PFSK-1 (cell line): ENCODE results near the gene KCNIP1.

Source experiments
- FOXP2 ChIP-seq: optimal IDR thresholded peaks from 2 replicates; pipeline ENCODE3; 2011; ENCODE audit warnings: borderline replicate concordance, control low read depth, inconsistent platforms; ENCODE audit not compliant: insufficient read depth; ENCODE audit errors: extremely low read length, extremely low read depth
- POLR2AphosphoS5 ChIP-seq: IDR thresholded peaks from 2 replicates; pipeline ENCODE4 v1.6.1; 2012; ENCODE audit warnings: low read depth, mild to moderate bottlenecking, control low read depth, low read length, moderate library complexity
- SIN3A ChIP-seq: IDR thresholded peaks from 2 replicates; pipeline ENCODE4 v1.6.1; 2012; ENCODE audit warnings: mild to moderate bottlenecking, low read length, moderate library complexity, borderline replicate concordance; ENCODE audit not compliant: insufficient read depth
- TAF1 ChIP-seq: IDR thresholded peaks from 2 replicates; pipeline ENCODE4 v1.6.1; 2012; ENCODE audit warnings: low read length, control low read depth, borderline replicate concordance; ENCODE audit not compliant: insufficient read depth
- TF ChIP-seq, protein P1 (sequence below), 2 experiments: IDR thresholded peaks; 2 replicates each; pipeline versions ENCODE4 v1.6.1 to v1.8.0; 2011 to 2012; ENCODE audit warnings: low read depth in 2 of 2, low read length in 2 of 2, control low read depth in 1 of 2, inconsistent platforms in 1 of 2, mild to moderate bottlenecking in 1 of 2, moderate library complexity in 1 of 2; ENCODE audit not compliant: insufficient read depth in 1 of 2

Gene KCNIP1

DNA sequence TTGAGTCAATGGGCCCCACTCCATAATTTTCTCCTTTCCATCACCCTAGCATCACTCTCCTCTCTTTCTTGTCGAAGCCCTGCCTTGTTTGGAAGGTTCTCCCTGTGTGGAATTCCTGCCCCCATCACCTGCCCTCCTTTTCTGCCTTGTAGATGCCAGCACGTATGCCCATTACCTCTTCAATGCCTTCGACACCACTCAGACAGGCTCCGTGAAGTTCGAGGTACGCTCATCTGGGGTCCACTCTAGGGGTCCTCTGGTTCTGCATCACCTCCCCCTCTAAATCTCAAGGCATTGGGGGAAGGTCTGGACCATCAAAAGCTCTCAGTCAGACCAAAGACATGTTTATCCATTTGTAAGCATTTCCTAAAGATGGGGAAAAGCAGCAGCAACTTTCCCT is 217.9 kb downstream of the KCNIP1 start:
- TF ChIP-seq TAF1 (no peak), FOXP2 (no peak), SIN3A (no peak), POLR2AphosphoS5 (no peak)
- TF ChIP-seq, protein P1, sequence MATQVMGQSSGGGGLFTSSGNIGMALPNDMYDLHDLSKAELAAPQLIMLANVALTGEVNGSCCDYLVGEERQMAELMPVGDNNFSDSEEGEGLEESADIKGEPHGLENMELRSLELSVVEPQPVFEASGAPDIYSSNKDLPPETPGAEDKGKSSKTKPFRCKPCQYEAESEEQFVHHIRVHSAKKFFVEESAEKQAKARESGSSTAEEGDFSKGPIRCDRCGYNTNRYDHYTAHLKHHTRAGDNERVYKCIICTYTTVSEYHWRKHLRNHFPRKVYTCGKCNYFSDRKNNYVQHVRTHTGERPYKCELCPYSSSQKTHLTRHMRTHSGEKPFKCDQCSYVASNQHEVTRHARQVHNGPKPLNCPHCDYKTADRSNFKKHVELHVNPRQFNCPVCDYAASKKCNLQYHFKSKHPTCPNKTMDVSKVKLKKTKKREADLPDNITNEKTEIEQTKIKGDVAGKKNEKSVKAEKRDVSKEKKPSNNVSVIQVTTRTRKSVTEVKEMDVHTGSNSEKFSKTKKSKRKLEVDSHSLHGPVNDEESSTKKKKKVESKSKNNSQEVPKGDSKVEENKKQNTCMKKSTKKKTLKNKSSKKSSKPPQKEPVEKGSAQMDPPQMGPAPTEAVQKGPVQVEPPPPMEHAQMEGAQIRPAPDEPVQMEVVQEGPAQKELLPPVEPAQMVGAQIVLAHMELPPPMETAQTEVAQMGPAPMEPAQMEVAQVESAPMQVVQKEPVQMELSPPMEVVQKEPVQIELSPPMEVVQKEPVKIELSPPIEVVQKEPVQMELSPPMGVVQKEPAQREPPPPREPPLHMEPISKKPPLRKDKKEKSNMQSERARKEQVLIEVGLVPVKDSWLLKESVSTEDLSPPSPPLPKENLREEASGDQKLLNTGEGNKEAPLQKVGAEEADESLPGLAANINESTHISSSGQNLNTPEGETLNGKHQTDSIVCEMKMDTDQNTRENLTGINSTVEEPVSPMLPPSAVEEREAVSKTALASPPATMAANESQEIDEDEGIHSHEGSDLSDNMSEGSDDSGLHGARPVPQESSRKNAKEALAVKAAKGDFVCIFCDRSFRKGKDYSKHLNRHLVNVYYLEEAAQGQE (IDR thresholded peaks at IDR 0.05; ENCODE audit: insufficient read depth in 1 of 2, low read depth in 2 of 2, low read length in 2 of 2), result no peak

DNA sequence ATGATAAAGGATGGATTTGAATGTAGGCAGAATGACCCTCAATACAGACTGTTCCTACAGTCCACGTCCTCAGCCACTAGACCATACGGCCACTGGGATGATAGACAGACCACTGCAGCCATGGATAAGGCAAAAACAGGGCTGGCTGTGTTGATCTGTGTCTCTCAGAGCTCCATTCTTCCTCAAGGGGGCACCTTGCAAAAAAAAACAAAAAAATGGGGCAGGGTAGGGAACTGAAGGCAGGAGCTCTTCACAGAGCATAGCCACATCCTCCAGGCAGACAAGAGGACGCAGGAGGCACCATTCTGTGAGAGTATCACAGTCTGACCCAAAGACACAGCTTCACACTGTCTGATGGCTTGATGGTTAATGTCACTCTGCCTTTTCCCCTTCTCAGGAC is 218.5 kb downstream of the KCNIP1 start:
- no peak for TF ChIP-seq TAF1
- TF ChIP-seq, protein P1 (IDR thresholded peaks at IDR 0.05; ENCODE audit: insufficient read depth in 1 of 2, low read depth in 2 of 2, low read length in 2 of 2), result no peak
- no peak for TF ChIP-seq FOXP2
- TF ChIP-seq POLR2AphosphoS5, result no peak
- no peak for TF ChIP-seq SIN3A

DNA sequence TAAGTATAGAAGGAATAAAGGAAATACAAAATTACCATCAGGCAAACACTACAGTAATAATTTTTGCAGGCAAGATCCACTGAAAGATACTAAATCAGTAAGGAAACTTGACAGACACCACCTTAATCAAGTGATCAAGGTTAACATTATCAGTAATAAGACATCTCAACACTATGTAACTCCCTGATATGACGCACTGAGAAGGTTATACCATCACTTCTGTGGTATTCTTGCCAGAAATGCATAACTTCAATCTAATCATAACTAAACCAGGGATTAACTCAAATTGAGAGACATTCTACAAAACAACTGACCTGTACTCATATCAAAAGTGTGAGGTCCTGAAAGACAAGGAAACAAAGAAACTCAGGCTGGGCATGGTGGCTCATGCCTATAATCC is 227.2 kb downstream of the KCNIP1 start:
- no peak for TF ChIP-seq TAF1

DNA sequence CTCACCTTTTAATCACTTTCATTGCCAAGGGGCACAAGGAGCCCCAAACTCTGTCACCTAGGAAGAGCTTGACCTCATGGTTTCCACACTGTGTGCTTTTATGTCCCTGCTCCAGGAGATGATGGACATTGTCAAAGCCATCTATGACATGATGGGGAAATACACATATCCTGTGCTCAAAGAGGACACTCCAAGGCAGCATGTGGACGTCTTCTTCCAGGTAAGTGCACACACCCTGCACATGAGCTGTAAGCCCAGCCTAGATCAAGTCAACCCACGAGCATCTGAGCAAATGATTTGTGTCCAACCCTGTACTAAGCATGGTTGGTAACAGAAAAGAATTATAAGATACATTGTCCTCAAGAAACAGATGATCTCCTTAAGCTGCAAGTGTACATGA is 228.9 kb downstream of the KCNIP1 start:
- TF ChIP-seq FOXP2 (no peak), POLR2AphosphoS5 (no peak), TAF1 (no peak), SIN3A (no peak)

DNA sequence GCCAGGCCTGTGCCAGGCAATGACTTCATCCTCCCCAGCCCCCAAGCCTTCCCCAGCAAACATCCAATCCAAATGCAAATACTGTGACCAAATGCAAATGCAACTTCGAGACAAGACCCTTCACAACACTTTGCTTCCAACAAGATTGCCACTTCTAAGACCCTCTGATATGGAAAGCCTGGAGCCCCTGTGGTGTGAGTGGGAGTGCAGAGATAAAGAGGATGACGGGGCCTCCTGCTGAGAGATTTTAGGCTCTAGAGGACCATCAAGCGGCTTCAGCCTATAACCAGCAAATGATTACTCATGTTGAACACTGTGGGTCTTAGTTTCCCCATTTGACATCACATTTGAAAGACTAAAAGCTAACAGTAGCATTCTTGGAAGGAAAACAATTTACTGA is 233.1 kb downstream of the KCNIP1 start:
- no peak for TF ChIP-seq TAF1
- TF ChIP-seq FOXP2, result no peak
- no peak for TF ChIP-seq SIN3A
- TF ChIP-seq POLR2AphosphoS5, result no peak
- TF ChIP-seq, protein P1 (IDR thresholded peaks at IDR 0.05; ENCODE audit: insufficient read depth in 1 of 2, low read depth in 2 of 2, low read length in 2 of 2), result no peak

DNA sequence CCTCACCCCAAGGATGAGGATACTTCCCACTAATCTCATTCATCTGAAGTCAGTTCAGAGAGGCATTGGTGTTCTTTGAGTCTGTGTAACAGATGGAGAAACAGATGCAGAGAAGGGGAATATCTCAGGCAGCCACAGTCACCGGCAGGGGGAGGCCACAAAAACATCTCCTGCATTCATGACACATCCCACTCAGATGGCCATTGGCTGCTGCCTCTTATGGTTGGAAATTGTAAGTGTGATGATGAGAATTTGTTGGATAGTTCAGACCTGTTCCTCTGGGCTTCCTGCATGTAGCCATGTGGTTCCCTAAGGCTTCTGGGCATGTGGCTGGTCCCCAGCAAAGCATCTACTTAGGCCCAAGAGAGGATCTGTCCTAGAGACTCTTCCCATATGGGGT is 233.8 kb downstream of the KCNIP1 start:
- TF ChIP-seq, protein P1 (IDR thresholded peaks at IDR 0.05; ENCODE audit: insufficient read depth in 1 of 2, low read depth in 2 of 2, low read length in 2 of 2), result no peak
- no peak for TF ChIP-seq TAF1
- no peak for TF ChIP-seq FOXP2
- no peak for TF ChIP-seq POLR2AphosphoS5
- TF ChIP-seq SIN3A, result no peak
